Motor neuron (in vitro differentiated cells): ENCODE results near the gene SKP1. TPM values are rescaled to one million over a fixed set of nuclear protein-coding genes. Genes with fewer than 3 reads are reported as not detected.

Source experiments
- ATAC-seq, 8 experiments: fragments of 200-7000 bp; cut with Tn5 transposase; replicated peaks in 6 of 8; 2 replicates each; pipeline ENCODE4 v1.8.0; 2021; ENCODE audit warnings: mild to moderate bottlenecking in 8 of 8, moderate library complexity in 8 of 8
- H3K27ac ChIP-seq, 2 donors: fragments of 250-450 bp; sonication (Bioruptor Pico); 2 replicates each; pipeline ENCODE4 v1.9.0; 2021; ENCODE audit warnings: antibody characterized with exemption in 2 of 2, mild to moderate bottlenecking in 2 of 2, moderate library complexity in 1 of 2
- H3K4me1 ChIP-seq, 2 donors: fragments of 250-450 bp; sonication (Bioruptor Pico); replicated peaks in 1 of 2; 2 replicates each; pipeline ENCODE4 v1.6.1; 2021; ENCODE audit warnings: antibody characterized with exemption in 2 of 2, mild to moderate bottlenecking in 2 of 2, moderate library complexity in 1 of 2
- H3K4me3 ChIP-seq, 5 donors: fragments of 250-450 bp; sonication (Bioruptor Pico); 2 replicates each; pipeline ENCODE4 v1.9.0; 2021; ENCODE audit warnings: antibody characterized with exemption in 5 of 5, mild to moderate bottlenecking in 5 of 5, moderate library complexity in 4 of 5
- WGBS, 10 experiments: fragments of 450-650 bp; shearing (Covaris generic); methylation state at CpG; one replicate each; pipeline ENCODE4 v1.0.0; 2022; 5-methylcytosine and 5-hydroxymethylcytosine counted together
- in situ Hi-C, 9 experiments: fragments of 400-800 bp; cut with MboI; loops; one replicate each; pipeline ENCODE4 v1.15.0; 2021; ENCODE audit warnings: low sequenced_read_pairs in 9 of 9, low pct_unique_long_range_greater_than_20kb in 2 of 9; ENCODE audit not compliant: unreplicated experiment in 9 of 9
- total RNA-seq, 8 experiments: library from RNA; unstranded; fragments of 300-600 nt; gene quantifications; 2 replicates each; pipeline versions ENCODE4 v1.2.3 to v1.2.4, GENCODE V29; 2022

SKP1 gene
- total RNA-seq, 8 experiments from 2014 or later, result 368 to 550 (median 471) TPM

GRCh38 chr5:134116789-134117761, 59.7 kb downstream of the SKP1 start:
- no peak for ATAC-seq
- no peak overlapping the region for H3K4me3 ChIP-seq
- in situ Hi-C loops, result no loop called here
- no peaks in the 10 kb centered on the region for H3K4me1 ChIP-seq
- WGBS, 10 experiments, result 84 to 100% (median 94%) methylated on average over 1 to 11 of the region's 12 CpGs; no CpG with 5 or more reads in 1 of the 10 experiments
- no peak overlapping the region for H3K27ac ChIP-seq

GRCh38 chr5:134116286-134116685, 60.5 kb downstream of the SKP1 start:
- Histone ChIP-seq H3K4me3 (no peak overlapping the region), H3K4me1 (no peaks in the 10 kb centered on the region), H3K27ac (no peak overlapping the region)
- 83 to 100% (median 93%) methylated on average over 1 to 10 of the region's 10 CpGs; no CpG with 5 or more reads in 2 of the 10 experiments for WGBS, 10 experiments
- no peak for ATAC-seq
- in situ Hi-C loops, result no loop called here

- WGBS, 10 experiments, result 73% methylated on average over 3 of the region's 13 CpGs; no CpG with 5 or more reads in 9 of the 10 experiments
- in situ Hi-C loops, result no loop called here
These were observed 61.0 kb downstream of the SKP1 start for GRCh38 chr5:134115806-134116175.

GRCh38 chr5:134114886-134115805, 61.6 kb downstream of the SKP1 start:
- no peak overlapping the region for H3K27ac ChIP-seq
- in situ Hi-C loops, result no loop called here
- H3K4me1 ChIP-seq, result no peaks in the 10 kb centered on the region
- 0% methylated on average over 11 of the region's 110 CpGs; no CpG with 5 or more reads in 9 of the 10 experiments for WGBS, 10 experiments
- peak in 6 of 8 experiments; percentile 8 to 53 (median 18) for ATAC-seq
- peak overlapping the region; percentile 52 to 84 (median 60) for H3K4me3 ChIP-seq

More at GRCh38 chr5:134115806-134116175, 61.0 kb downstream of the SKP1 start:
- Histone ChIP-seq H3K27ac (no peak overlapping the region), H3K4me1 (no peaks in the 10 kb centered on the region), H3K4me3 (peak overlapping the region in 4 of 5 donors; percentile 52 to 64 (median 59))
- ATAC-seq, result no peak

GRCh38 chr5:134113902-134114875, 62.6 kb downstream of the SKP1 start, which contains the start of gene TCF7:
TSS of gene TCF7 (plus strand) at chr5:134114681. CDS start at chr5:134114907, 226 bp downstream.
- peak; percentile 90 to 96 (median 92) for ATAC-seq
- peak within 1 kb of the TSS; percentile 52 to 84 (median 60) for H3K4me3 ChIP-seq
- no peaks in the 10 kb centered on the region for H3K4me1 ChIP-seq
- in situ Hi-C loops, result no loop called here
- H3K27ac ChIP-seq, result no peak within 1 kb of the TSS
- 0 to 11% (median 7%) methylated on average over 2 to 8 of the region's 90 CpGs; no CpG with 5 or more reads in 5 of the 10 experiments for WGBS, 10 experiments

GRCh38 chr5:134113363-134113889, 63.3 kb downstream of the SKP1 start:
- ATAC-seq, result no peak
- H3K4me1 ChIP-seq, result no peaks in the 10 kb centered on the region
- WGBS, 10 experiments, result 21 to 40% (median 29%) methylated on average over 2 to 15 of the region's 30 CpGs; no CpG with 5 or more reads in 6 of the 10 experiments
- H3K4me3 ChIP-seq, result peak overlapping the region in 3 of 5 donors; percentile 52 to 84 (median 58)
- no peak overlapping the region for H3K27ac ChIP-seq
- in situ Hi-C loops, result no loop called here

- no peak for ATAC-seq
- H3K4me1 ChIP-seq, result no peaks in the 10 kb centered on the region
- WGBS, 10 experiments, result 40 to 100% (median 80%) methylated on average over 1 to 4 of the region's 18 CpGs
- in situ Hi-C loops, result no loop called here
- no peak overlapping the region for H3K27ac ChIP-seq
- H3K4me3 ChIP-seq, result no peak overlapping the region
These were observed 63.9 kb downstream of the SKP1 start for GRCh38 chr5:134112726-134113362.

- Histone ChIP-seq H3K4me1 (no peaks in the 10 kb centered on the region), H3K27ac (no peak overlapping the region), H3K4me3 (no peak overlapping the region)
- WGBS, 10 experiments, result 40 to 100% (median 90%) methylated on average over 1 to 6 of the region's 6 CpGs; no CpG with 5 or more reads in 1 of the 10 experiments
- in situ Hi-C loops, result no loop called here
- peak in 2 of 8 experiments; percentile 7 to 21 for ATAC-seq
These were observed 64.8 kb downstream of the SKP1 start for GRCh38 chr5:134111741-134112647.

- no peaks in the 10 kb centered on the region for H3K4me1 ChIP-seq
- WGBS, 10 experiments, result 38 to 100% (median 53%) methylated on average over 1 to 5 of the region's 10 CpGs; no CpG with 5 or more reads in 2 of the 10 experiments
- no peak for ATAC-seq
- no peak overlapping the region for H3K4me3 ChIP-seq
- in situ Hi-C loops, result no loop called here
- no peak overlapping the region for H3K27ac ChIP-seq
These were observed 66.4 kb downstream of the SKP1 start for GRCh38 chr5:134110382-134110781.

- in situ Hi-C loops, result no loop called here
- WGBS, 10 experiments, result 75 to 100% (median 82%) methylated on average over 1 to 3 of the region's 3 CpGs; no CpG with 5 or more reads in 4 of the 10 experiments
- no peak overlapping the region for H3K27ac ChIP-seq
- H3K4me3 ChIP-seq, result no peak overlapping the region
- no peaks in the 10 kb centered on the region for H3K4me1 ChIP-seq
- ATAC-seq, result no peak
These were observed 69.0 kb downstream of the SKP1 start for GRCh38 chr5:134107779-134108178.
